GM21367 (cell line): Measurements from ENCODE around the gene DGKE.

Experiments used
- ATAC-seq: cut with Tn5 transposase; IDR thresholded peaks from one replicate; pipeline ENCODE4 v1.9.1; 2021; ENCODE audit not compliant: unreplicated experiment

The DGKE gene

GRCh38 chr17:56833809-56834379, at the start of gene DGKE, which contains the start of gene C17orf67:
Gene DGKE, plus strand, starts transcription at chr17:56834151. Its CDS starts 645 bp downstream, at chr17:56834796.
Gene C17orf67, minus strand, starts transcription at chr17:56833920. Its CDS starts 18,110 bp downstream, at chr17:56815810.
- peak; percentile 58 for ATAC-seq

- ATAC-seq: no peak
These were observed 48.5 kb upstream of the DGKE start for GRCh38 chr17:56785405-56785804.

- no peak for ATAC-seq
These were observed 47.8 kb upstream of the DGKE start for GRCh38 chr17:56785997-56786680.

- peak; percentile 85 for ATAC-seq
These were observed 46.9 kb upstream of the DGKE start for GRCh38 chr17:56786989-56787482.

GRCh38 chr17:56792267-56792666, 41.7 kb upstream of the DGKE start:
- no peak for ATAC-seq

- ATAC-seq: no peak
These were observed 40.4 kb upstream of the DGKE start for GRCh38 chr17:56793531-56793930.

- ATAC-seq: no peak
These were observed 40.0 kb upstream of the DGKE start for GRCh38 chr17:56793957-56794356.

- ATAC-seq: no peak
These were observed 38.6 kb upstream of the DGKE start for GRCh38 chr17:56795221-56795865.

GRCh38 chr17:56796536-56796935, 37.4 kb upstream of the DGKE start:
- ATAC-seq: no peak

GRCh38 chr17:56798916-56799315, 35.0 kb upstream of the DGKE start:
- ATAC-seq: no peak

GRCh38 chr17:56801459-56802178, 32.3 kb upstream of the DGKE start:
- ATAC-seq: no peak

GRCh38 chr17:56803071-56803470, 30.9 kb upstream of the DGKE start:
- ATAC-seq: no peak

- no peak for ATAC-seq
These were observed 29.5 kb upstream of the DGKE start for GRCh38 chr17:56804454-56804853.

- no peak for ATAC-seq
These were observed 27.0 kb upstream of the DGKE start for GRCh38 chr17:56806949-56807348.

- no peak for ATAC-seq
These were observed 26.2 kb upstream of the DGKE start for GRCh38 chr17:56807723-56808122.

GRCh38 chr17:56808503-56808902, 25.4 kb upstream of the DGKE start:
- ATAC-seq: no peak

GRCh38 chr17:56809106-56809819, 24.7 kb upstream of the DGKE start:
- no peak for ATAC-seq

- no peak for ATAC-seq
These were observed 24.2 kb upstream of the DGKE start for GRCh38 chr17:56809820-56810179.

GRCh38 chr17:56810343-56810742, 23.6 kb upstream of the DGKE start:
- no peak for ATAC-seq

GRCh38 chr17:56810891-56811775, 22.8 kb upstream of the DGKE start:
- no peak for ATAC-seq
